ENCODE data around the gene C10orf95. TPM values are rescaled to one million over a fixed set of nuclear protein-coding genes. Genes with fewer than 3 reads are reported as not detected.

The C10orf95 gene
- total and polyA plus RNA-seq, 2 of the 13 experiments (the other 11 are each of a cell fraction or from before 2014, with no cell fraction given), result 0.05 to 0.07 TPM

- TF ChIP-seq SAFB2 (CRISPR knock-in tag; IDR thresholded peaks at IDR 0.05; ENCODE audit: borderline replicate concordance, low read depth), result no peak
- no peak for TF ChIP-seq ZNF224 (CRISPR knock-in tag; IDR thresholded peaks at IDR 0.05)
- TF ChIP-seq ZFYVE20 (CRISPR knock-in tag; IDR thresholded peaks at IDR 0.05; ENCODE audit: borderline replicate concordance, low read depth), result no peak
- TF ChIP-seq FOSL1 (CRISPR knock-in tag; IDR thresholded peaks at IDR 0.05; ENCODE audit: borderline replicate concordance), result no peak
- peak; percentile 75 for TF ChIP-seq DMAP1 (CRISPR knock-in tag; IDR thresholded peaks at IDR 0.05)
- no peak for TF ChIP-seq HIC2 (CRISPR knock-in tag; IDR thresholded peaks at IDR 0.05; ENCODE audit: low read depth)
- peak; percentile 65; the same call in 1 of the 2 replicates for TF ChIP-seq ZNF670 (CRISPR knock-in tag; IDR thresholded peaks at IDR 0.05; ENCODE audit: borderline replicate concordance)
- peak; percentile 69 for TF ChIP-seq U2AF1 (optimal IDR thresholded peaks at IDR 0.05; ENCODE audit: low read depth, low read length)
- TF ChIP-seq ZSCAN12 (CRISPR knock-in tag; IDR thresholded peaks at IDR 0.05), result no peak
- TF ChIP-seq SCMH1 (CRISPR knock-in tag; IDR thresholded peaks at IDR 0.05; ENCODE audit: borderline replicate concordance), result no peak
- 0 out of 2 replicates have a peak, but pooled peaks have one; percentile 22 for TF ChIP-seq ZNF776 (CRISPR knock-in tag; IDR thresholded peaks at IDR 0.05)
- TF ChIP-seq YEATS2 (CRISPR knock-in tag; IDR thresholded peaks at IDR 0.05; ENCODE audit: borderline replicate concordance), result peak; percentile 90
- TF ChIP-seq ZNF775 (CRISPR knock-in tag; IDR thresholded peaks at IDR 0.05; ENCODE audit: borderline replicate concordance), result no peak
- TF ChIP-seq TFAP4 (IDR thresholded peaks at IDR 0.05; ENCODE audit: borderline replicate concordance, low read depth), result peak; percentile 75; the same call in 1 of the 2 replicates
- TF ChIP-seq ZNF75D (CRISPR knock-in tag; IDR thresholded peaks at IDR 0.05; ENCODE audit: borderline replicate concordance), result no peak
- TF ChIP-seq ZNF800 (CRISPR knock-in tag; IDR thresholded peaks at IDR 0.05), result peak; percentile 85
- peak; percentile 55; the same call in 1 of the 2 replicates for TF ChIP-seq DRAP1 (CRISPR knock-in tag; IDR thresholded peaks at IDR 0.05)
- TF ChIP-seq ZBTB25 (CRISPR knock-in tag; IDR thresholded peaks at IDR 0.05), result peak; percentile 95
- no peak; the same call in 1 of the 2 replicates for TF ChIP-seq CCDC6 (CRISPR knock-in tag; IDR thresholded peaks at IDR 0.05)
Observed at GRCh38 chr10:102420714-102421506, 30.4 kb downstream of the C10orf95 start, which contains the start of gene FBXL15 (continued).
